GM18508 (cell line): Measurements from ENCODE around the gene PCSK5.

Experiments used
- ATAC-seq: cut with Tn5 transposase; IDR thresholded peaks from one replicate; pipeline ENCODE4 v1.9.1; 2021; ENCODE audit warnings: moderate number of reproducible peaks; ENCODE audit not compliant: insufficient read depth, unreplicated experiment

PCSK5 gene

DNA sequence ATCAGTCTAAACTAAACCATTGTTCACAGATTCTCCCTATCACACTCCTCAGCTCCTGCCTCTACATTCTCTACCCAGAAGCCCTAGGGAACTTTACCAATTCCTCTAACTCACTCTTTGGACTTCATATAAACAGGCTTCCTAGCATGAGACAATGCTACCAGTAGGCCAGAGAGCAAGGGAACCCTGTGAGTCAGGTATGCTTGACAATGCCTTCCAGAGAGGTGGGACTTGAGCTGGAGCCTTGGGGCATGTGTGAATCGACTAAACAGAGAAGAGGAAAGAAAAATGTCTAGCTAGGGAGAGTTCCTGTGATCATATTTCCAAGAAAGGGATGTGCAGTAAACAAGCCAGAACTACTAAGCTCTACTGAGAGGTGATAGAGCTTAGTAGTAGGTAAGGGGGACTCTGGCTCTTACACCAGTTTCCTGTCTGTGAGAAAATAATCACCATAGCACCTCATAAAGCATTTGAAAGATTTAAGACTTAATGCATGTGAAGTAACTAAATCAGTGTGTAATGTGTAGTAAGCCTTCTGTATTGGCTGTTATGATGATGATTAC, 510.1 kb downstream of the PCSK5 start:
- no peak for ATAC-seq

DNA sequence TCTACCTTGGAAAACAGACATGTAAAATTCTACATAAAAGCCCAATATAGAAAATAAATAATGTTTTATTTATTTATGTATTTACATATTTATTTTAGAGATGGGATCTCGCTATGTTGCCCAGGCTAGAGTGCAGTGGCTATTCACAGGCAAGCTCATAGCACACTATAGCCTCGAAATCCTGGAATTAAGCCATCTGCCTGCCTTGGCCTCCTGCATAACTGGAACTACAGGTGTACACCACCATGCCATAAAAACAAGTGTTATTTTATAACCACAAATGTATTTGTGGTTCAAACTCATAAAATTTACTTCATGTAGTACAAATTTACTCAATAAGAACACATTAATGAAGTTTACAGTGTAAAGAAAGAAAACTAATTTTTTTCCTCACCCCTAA, 510.7 kb downstream of the PCSK5 start:
- ATAC-seq, result no peak

DNA sequence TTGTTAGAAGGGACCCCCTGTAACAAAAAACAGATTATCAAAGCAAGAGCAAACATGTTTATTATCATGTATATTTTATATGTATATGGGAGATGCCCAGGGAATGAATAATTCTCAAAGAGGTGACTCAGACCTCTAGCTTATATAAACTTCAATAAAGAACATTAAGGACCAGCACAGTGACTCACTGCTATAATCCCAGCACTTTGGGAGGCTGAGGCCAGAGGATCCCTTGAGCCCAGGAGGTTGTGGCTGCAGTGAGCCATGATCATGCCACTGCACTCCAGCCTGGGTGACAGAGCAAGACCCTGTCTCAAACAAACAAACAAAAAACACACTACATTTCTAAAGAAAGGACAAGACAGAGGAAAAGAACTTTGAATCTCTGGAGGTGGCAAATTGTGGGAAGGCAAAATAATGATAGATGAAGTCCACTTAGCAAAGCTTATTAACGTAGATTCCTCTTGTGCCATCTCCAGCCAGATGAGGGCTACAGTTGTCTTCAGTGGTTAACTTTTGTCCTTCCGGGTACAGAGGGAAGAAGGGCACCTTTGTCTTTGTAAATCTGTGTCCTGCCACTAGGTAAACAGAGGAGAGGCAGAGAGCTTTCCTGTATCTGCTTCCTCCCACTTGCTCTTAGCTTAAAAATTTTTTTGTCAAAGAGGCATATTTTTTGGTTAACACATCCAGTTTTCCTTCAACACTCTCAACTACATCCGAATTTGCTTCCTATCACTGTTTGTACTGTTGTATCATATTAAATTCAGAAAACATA, 511.3 kb downstream of the PCSK5 start:
- ATAC-seq, result no peak

DNA sequence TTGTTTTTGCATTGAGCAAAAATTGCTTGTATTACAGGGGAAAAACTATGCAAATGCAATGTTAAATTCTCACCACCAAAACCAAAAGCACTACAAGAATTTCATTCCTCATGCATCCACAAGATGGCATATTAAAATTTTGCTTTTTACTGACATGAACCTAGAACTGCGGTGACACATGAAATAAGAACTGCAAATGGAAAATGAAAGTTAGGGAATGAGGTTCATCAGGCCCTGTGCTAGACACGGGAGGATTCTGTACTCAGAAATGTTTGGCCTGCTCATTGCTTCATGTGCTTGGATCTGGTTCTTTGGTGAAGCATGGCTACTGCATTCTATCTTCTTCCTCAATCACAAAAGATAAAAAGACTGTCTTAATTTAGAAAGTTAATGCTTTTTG, 512.9 kb downstream of the PCSK5 start:
- no peak for ATAC-seq

DNA sequence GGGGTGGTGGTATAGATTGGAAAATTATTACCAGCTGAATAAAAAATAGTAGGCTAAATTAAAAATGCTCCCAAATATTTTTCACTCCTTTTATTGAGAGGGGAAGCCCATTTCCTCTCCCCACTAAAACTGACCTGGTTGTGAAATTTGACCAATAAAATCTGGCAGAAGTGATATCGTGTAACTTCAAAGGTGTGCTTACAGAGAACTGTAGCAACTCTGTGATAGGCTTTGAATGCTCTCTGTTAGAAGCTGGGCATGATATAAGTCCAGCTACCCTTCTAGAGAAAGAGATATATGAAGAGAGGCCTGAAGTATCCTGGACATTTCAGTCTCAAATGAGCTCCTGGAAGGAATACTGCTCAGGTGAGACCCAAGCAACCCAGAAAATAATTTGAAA, 513.9 kb downstream of the PCSK5 start:
- no peak for ATAC-seq

DNA sequence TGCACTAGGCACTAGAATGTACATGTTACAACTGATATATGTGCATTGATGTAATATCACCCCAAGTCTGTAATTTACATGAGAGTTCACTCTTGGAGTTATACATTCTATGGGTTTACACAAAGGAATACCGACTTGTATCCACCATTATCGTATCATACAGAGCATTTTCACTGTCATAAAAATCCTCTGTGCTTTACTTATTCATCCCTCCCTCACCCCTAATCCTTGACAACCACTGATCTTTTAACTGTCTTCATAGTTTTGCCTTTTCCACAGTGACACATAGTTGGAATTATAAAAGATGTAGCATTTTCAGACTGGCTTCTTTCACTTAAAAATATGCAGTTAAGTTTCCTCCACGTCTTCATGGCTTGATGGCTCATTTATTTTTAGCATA, 514.9 kb downstream of the PCSK5 start:
- ATAC-seq, result no peak

DNA sequence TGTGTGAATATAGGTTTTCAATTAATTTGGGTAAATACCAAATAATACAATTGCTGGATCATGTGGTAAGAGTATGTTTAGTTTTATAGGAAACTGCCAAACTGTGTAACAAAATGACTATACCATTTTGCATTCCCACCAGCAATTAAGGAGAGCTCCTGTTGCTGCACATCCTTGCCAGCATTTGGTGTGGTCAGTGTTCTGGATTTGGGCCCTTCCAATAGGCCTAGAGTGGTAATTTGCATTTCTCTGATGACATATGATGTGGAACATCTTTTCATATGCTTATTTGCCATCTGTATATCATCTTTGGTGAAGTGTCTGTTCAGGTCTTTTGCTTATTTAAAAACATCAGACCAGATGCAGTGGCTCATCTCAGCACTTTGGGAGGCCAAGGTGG, 515.4 kb downstream of the PCSK5 start:
- ATAC-seq, result no peak
